ENCODE results near the gene JAZF1.
"Not testable (repeated sequence)": the region's sequence is repeated elsewhere in the genome, so short reads cannot be mapped to it uniquely, and the experiment has no call there.

JAZF1 gene

DNA sequence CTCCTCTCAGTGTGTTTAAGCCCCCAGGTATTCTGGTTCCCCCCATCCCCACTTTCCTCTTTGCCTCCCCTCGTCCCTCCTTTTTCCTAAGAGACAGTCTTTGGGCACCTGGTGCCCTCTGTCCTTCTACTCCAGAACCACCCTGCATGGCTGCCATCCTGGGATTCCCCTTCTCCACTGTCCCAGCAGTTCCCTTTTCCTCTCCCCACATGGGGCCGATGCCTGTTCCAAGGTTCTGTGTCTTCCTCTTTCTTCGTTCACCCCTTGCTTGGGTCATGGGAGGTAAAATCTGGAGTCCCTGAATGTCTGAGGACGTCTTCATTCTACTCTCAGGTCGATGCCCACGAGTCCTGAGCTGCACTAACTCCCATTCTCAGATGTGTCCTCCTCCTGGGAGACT, 319.8 kb downstream of the JAZF1 start:
- no peak for DNase-seq

- DNase-seq: not testable (repeated sequence)
Observed at GRCh38 chr7:27856703-27857485, 323.7 kb downstream of the JAZF1 start.

- DNase-seq: no peak
Observed at GRCh38 chr7:27850531-27850930, 330.1 kb downstream of the JAZF1 start.

DNA sequence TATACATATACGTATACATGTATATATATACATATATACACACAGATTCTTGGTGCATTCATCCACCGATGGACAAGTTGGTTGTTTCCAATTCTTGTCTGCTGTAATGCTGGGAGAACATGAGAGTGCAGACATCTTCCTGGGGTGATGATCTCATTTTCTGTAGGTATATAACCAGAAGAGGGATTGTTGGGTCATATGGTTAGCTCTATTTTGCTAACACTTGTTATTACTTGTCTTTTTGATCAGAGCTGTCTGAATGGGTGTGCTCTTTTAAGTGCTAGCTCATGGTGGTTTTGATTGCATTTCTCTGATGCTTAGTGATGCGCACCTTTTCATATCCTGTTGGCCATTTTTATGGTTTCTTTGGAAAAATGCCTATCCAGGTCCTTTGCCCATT, 334.2 kb downstream of the JAZF1 start:
- no peak for DNase-seq

GRCh38 chr7:27843584-27844305, 336.9 kb downstream of the JAZF1 start:
- DNase-seq: no peak

GRCh38 chr7:27842851-27843250, 337.7 kb downstream of the JAZF1 start:
- no peak for DNase-seq

GRCh38 chr7:27842094-27842692, 338.4 kb downstream of the JAZF1 start:
- DNase-seq: no peak

GRCh38 chr7:27840760-27841364, 339.7 kb downstream of the JAZF1 start:
- no peak for DNase-seq

DNA sequence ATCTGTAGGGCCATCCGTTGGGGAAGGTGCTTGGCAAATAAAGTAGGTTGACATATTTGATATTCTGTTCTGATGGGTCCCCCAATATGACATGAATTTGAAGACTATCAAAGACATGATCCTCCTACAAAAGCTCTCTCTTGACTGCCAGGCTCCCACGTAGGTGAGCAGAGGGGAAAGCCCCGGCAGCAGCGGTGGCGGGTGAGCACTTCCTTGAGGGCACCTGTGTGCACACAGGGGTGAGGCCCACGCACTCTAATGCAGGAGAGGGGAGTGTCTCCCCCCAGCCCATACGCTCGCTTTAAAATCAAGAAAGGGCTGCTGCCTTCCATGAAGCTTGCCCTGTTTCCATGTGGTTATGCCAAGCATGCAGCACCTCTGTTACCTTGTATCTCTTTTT, 340.3 kb downstream of the JAZF1 start:
- peak in 1 of 2 donors; percentile 28 for DNase-seq

DNA sequence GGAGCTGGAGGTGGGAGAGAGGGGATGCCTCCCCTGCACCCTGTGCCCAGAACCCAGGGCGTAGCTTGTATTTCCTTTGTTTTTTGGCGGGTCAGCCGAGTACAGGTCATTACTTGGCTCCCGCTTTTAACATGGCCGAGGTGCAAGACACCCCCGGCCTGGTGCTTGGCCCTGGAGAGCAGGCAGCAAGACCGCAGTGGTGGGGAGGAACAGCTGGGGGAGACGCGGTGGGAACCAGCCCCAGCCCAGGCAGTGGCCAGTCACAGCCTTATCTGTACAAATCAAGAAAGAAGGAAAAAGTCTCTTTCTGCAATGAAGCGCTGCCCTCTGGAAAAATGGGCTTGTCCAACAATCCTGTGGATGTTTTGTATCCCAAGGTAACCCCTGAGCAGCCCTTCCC, 341.5 kb downstream of the JAZF1 start:
- no peak for DNase-seq

DNA sequence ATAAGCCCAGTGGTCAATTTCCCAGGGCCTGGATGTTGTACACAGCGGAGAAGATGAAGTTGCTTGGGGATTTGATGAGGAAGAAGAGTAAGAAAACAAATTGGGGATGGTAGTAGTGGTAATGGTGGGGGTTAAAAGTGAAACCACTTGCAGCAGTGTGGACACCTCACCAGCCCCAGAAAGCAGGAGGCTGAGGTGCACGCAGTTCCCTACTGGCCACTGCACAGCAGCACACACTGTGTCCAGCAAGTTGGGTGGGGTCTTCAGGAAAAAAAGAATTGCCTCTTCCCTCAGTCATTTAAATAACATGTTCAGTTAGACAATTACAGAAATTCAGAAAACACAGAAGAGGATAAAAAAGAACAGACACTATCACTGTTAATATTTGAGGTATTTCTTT, 344.1 kb downstream of the JAZF1 start:
- DNase-seq: no peak

- no peak for DNase-seq
Observed at GRCh38 chr7:27835376-27835775, 345.2 kb downstream of the JAZF1 start.

- no peak for DNase-seq
Observed at GRCh38 chr7:27834179-27834921, 346.2 kb downstream of the JAZF1 start.

- DNase-seq: no peak
Observed at GRCh38 chr7:27826357-27826756, 354.2 kb downstream of the JAZF1 start.

- DNase-seq: no peak
Observed at GRCh38 chr7:27825891-27826290, 354.7 kb downstream of the JAZF1 start.

GRCh38 chr7:27822245-27822644, 358.4 kb downstream of the JAZF1 start:
- DNase-seq: no peak

DNA sequence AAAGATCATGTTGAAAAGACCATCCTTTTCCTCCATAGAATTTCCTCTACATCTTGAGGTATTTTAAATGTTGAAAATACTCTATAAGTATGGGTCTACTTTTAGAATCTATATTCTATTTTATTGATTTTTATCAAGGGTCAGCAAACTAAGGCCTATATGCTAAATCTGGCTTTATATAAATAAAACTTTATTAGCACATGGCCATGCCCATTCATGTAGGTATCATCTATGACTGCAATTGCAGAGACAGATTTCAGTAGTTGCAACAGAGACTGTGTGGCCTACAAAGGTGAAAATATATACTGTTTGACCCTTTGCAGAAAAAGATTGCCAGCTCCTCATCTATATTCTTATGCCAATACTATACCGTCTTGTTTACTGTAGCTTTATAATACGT, 367.9 kb downstream of the JAZF1 start:
- no peak for DNase-seq

DNA sequence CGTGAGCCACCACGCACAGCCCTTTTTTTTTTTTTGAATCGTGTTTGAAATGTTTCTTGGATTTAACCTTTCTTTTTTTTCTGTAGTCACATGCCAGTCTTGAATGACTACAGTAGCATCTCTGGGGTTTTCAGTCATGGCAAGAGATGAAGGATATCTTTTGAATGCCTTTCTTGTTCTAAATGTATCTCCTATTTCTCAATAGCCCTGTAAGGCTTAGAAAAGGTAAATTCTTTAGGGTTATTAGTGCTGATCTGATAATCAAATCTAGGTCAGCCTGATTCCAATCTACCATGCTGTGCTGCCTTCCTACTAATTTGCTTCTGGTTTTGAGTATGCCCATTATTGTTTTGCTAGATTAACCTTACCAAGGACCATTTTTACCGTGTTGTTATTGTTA, 370.4 kb downstream of the JAZF1 start:
- DNase-seq: no peak

DNA sequence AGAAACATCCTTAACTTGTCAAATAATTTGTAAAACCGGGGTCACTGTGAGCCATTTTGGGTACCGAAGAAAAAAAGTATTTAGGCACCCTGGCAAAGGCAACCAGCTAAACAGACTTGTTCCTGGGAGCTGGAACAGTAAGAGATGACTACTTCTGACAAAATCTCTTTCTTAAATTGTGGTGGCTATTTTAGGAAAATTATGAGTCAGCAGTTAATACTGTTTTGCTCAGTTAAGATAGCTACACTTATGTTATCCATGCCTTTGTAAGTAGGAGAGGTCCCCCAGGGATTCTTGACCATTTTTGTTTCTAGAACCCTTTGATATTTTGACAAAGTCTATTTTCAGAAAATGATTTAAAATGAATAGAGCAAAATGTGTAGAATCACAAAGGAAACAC, 372.0 kb downstream of the JAZF1 start:
- DNase-seq: no peak

- DNase-seq: no peak
Observed at GRCh38 chr7:27804139-27804538, 376.5 kb downstream of the JAZF1 start.

DNA sequence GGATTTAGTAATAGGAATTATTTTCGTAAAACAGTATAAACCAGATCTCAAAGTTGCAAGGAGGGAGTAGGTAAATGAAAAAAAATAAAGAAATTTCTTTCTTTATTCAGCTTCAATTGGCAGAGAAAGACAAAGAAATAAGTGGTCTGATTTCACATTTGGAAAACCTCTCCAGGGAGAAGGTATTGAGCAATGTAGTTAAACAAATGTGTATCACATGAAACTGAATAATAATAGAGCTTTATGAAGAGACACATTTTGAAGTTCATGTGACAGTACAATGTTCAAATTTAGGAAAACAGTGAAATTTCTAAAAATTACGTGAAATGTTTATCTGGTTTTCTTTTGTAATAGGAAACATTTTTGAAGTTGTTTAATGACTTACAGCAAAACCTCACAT, 377.6 kb downstream of the JAZF1 start:
- no peak for DNase-seq

DNA sequence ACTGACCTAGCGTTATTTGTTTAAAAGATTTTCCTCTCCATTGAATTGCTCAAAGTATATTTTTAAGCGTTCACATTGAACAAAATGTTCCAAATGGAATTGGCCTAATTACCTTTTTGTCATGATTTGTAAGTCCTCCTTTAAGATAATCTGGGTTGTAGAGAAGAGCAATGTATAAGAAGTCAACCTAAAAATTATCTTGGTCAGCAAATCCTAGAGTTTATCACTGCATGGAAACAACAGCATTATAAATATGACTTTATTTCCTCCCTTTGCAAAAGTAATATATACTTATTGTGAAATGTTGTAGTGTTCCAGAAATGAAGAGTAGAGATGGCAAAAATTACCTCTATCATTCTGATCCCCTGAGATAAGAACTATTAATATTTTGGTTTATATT, 381.4 kb downstream of the JAZF1 start:
- no peak for DNase-seq

DNA sequence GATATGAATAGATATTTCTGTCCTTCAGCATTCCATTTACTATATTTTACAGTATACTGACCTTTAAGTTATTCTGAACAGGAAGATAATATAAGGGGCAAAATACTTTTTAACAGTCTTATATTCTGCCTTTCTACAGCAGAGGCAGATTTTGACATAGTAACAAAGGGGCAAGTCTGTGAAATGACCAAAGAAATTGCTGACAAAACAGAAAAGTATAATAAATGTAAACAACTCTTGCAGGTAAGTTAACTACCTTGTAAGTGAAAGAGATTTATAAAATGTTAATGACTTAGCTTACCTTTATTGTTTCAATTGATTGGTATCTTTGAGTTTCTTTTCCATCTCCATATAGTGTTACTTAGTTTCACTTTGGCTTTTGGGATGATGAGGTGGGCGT, 384.6 kb downstream of the JAZF1 start:
- no peak for DNase-seq
